Mesenchymal stem cell (in vitro differentiated cells and primary cell): Measurements from ENCODE around the gene RHBDD1. TPM values are rescaled to one million over a fixed set of nuclear protein-coding genes. Genes with fewer than 3 reads are reported as not detected.

Source experiments
- DNase-seq: peaks from one replicate; pipeline ENCODE4 v3.0.0-alpha.2; 2013
- H2AFZ ChIP-seq: one replicate; pipeline ENCODE4 v1.6.1; 2013; ENCODE audit warnings: low read depth, mild to moderate bottlenecking, control low read depth, inconsistent platforms, low read length, moderate library complexity
- H2AK5ac ChIP-seq: 2 replicates; pipeline ENCODE4 v1.6.1; 2013; ENCODE audit warnings: low read length, moderate library complexity, mild to moderate bottlenecking, inconsistent platforms; ENCODE audit not compliant: severe bottlenecking
- H2BK120ac ChIP-seq: one replicate; pipeline ENCODE4 v1.6.1; 2013; ENCODE audit warnings: low read depth, mild to moderate bottlenecking, inconsistent platforms, low read length, moderate library complexity
- H2BK12ac ChIP-seq, 2 experiments: one replicate each; pipeline ENCODE4 v1.6.1; 2013; ENCODE audit warnings: inconsistent platforms in 2 of 2, low read length in 2 of 2, mild to moderate bottlenecking in 2 of 2, moderate library complexity in 2 of 2, control low read depth in 1 of 2
- H2BK15ac ChIP-seq: one replicate; pipeline ENCODE4 v1.6.1; 2013; ENCODE audit warnings: mild to moderate bottlenecking, low read depth, inconsistent platforms; ENCODE audit not compliant: poor library complexity, severe bottlenecking
- H2BK5ac ChIP-seq: 2 replicates; pipeline ENCODE4 v1.6.1; 2013; ENCODE audit warnings: low read depth, mild to moderate bottlenecking, low read length, control low read depth, inconsistent platforms; ENCODE audit not compliant: poor library complexity, severe bottlenecking
- H3K14ac ChIP-seq, 2 experiments: one replicate each; pipeline ENCODE4 v1.6.1; 2013; ENCODE audit warnings: inconsistent platforms in 2 of 2, low read length in 2 of 2, control low read depth in 1 of 2, mild to moderate bottlenecking in 1 of 2, moderate library complexity in 1 of 2
- H3K18ac ChIP-seq, 2 experiments: one replicate each; pipeline ENCODE4 v1.6.1; 2013; ENCODE audit warnings: inconsistent platforms in 2 of 2, low read length in 2 of 2, control low read depth in 1 of 2, low read depth in 1 of 2, mild to moderate bottlenecking in 1 of 2
- H3K23ac ChIP-seq, 2 experiments: one replicate each; pipeline ENCODE4 v1.6.1; 2013; ENCODE audit warnings: inconsistent platforms in 2 of 2, low read length in 2 of 2, mild to moderate bottlenecking in 2 of 2, moderate library complexity in 2 of 2, control low read depth in 1 of 2
- H3K27ac ChIP-seq: 2 replicates; pipeline ENCODE4 v1.5.1; 2013; ENCODE audit warnings: mild to moderate bottlenecking, moderate library complexity, low read length, control low read depth, inconsistent platforms; ENCODE audit not compliant: poor library complexity, severe bottlenecking
- H3K27me3 ChIP-seq, 2 experiments: 2 replicates each; pipeline versions ENCODE4 v1.6.1 to v1.7.0; 2013; ENCODE audit warnings: low read length in 2 of 2, mild to moderate bottlenecking in 2 of 2, moderate library complexity in 2 of 2, control low read depth in 1 of 2, inconsistent platforms in 1 of 2; ENCODE audit not compliant: control insufficient read depth in 1 of 2, insufficient read depth in 1 of 2
- H3K36me3 ChIP-seq, 2 experiments: 2 replicates each; pipeline versions ENCODE4 v1.6.1 to v1.7.0; 2013; ENCODE audit warnings: low read length in 2 of 2, control low read depth in 1 of 2, inconsistent platforms in 1 of 2, low read depth in 1 of 2, mild to moderate bottlenecking in 1 of 2; ENCODE audit not compliant: insufficient read depth in 2 of 2, control insufficient read depth in 1 of 2
- H3K4ac ChIP-seq, 2 experiments: one replicate each; pipeline ENCODE4 v1.6.1; 2013; ENCODE audit warnings: inconsistent platforms in 2 of 2, low read length in 2 of 2, mild to moderate bottlenecking in 2 of 2, moderate library complexity in 2 of 2, control low read depth in 1 of 2, low read depth in 1 of 2
- H3K4me1 ChIP-seq: 2 replicates; pipeline ENCODE4 v1.6.1; 2013; ENCODE audit warnings: low read depth, low read length, control low read depth; ENCODE audit not compliant: control insufficient read depth, insufficient read depth
- H3K4me2 ChIP-seq: 2 replicates; pipeline ENCODE4 v1.6.1; 2013; ENCODE audit warnings: low read length, mild to moderate bottlenecking, inconsistent platforms; ENCODE audit not compliant: poor library complexity, severe bottlenecking
- H3K4me3 ChIP-seq, 2 experiments: 2 replicates each; pipeline versions ENCODE4 v1.5.1 to v1.7.0; 2013; ENCODE audit warnings: low read length in 2 of 2, mild to moderate bottlenecking in 2 of 2, control low read depth in 1 of 2, low read depth in 1 of 2; ENCODE audit not compliant: insufficient read depth in 1 of 2
- H3K79me1 ChIP-seq: replicated peaks from 2 replicates; pipeline ENCODE4 v1.6.1; 2013; ENCODE audit warnings: mild to moderate bottlenecking, control low read depth, low read length, inconsistent platforms; ENCODE audit not compliant: poor library complexity, severe bottlenecking
- H3K9ac ChIP-seq: 2 replicates; pipeline ENCODE4 v1.7.0; 2013; ENCODE audit warnings: mild to moderate bottlenecking, low read length, moderate library complexity
- H3K9me3 ChIP-seq: 2 replicates; pipeline ENCODE4 v1.7.0; 2013; ENCODE audit warnings: mild to moderate bottlenecking, low read length; ENCODE audit not compliant: control insufficient read depth
- H4K8ac ChIP-seq: one replicate; pipeline ENCODE4 v1.6.1; 2013; ENCODE audit warnings: inconsistent platforms, mild to moderate bottlenecking, low read length, moderate library complexity
- H4K91ac ChIP-seq: one replicate; pipeline ENCODE4 v1.6.1; 2013; ENCODE audit warnings: mild to moderate bottlenecking, low read length, inconsistent platforms
- WGBS: methylation state at CpG from one replicate; pipeline ENCODE4 v1.1.7; 2013; ENCODE audit warnings: mixed read lengths; 5-methylcytosine and 5-hydroxymethylcytosine counted together
- polyA plus RNA-seq, 2 experiments: library from polyadenylated mRNA; stranded (reverse); fragments of 200-250 nt; gene quantifications; one replicate each; pipeline ENCODE4 v1.2.3, GENCODE V29; 2013

RHBDD1 gene, protein sequence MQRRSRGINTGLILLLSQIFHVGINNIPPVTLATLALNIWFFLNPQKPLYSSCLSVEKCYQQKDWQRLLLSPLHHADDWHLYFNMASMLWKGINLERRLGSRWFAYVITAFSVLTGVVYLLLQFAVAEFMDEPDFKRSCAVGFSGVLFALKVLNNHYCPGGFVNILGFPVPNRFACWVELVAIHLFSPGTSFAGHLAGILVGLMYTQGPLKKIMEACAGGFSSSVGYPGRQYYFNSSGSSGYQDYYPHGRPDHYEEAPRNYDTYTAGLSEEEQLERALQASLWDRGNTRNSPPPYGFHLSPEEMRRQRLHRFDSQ
- 20.6 TPM for polyA plus RNA-seq (2013, experiment 1 of 2)
- polyA plus RNA-seq (2013, experiment 2 of 2) = 20.9 TPM

DNA sequence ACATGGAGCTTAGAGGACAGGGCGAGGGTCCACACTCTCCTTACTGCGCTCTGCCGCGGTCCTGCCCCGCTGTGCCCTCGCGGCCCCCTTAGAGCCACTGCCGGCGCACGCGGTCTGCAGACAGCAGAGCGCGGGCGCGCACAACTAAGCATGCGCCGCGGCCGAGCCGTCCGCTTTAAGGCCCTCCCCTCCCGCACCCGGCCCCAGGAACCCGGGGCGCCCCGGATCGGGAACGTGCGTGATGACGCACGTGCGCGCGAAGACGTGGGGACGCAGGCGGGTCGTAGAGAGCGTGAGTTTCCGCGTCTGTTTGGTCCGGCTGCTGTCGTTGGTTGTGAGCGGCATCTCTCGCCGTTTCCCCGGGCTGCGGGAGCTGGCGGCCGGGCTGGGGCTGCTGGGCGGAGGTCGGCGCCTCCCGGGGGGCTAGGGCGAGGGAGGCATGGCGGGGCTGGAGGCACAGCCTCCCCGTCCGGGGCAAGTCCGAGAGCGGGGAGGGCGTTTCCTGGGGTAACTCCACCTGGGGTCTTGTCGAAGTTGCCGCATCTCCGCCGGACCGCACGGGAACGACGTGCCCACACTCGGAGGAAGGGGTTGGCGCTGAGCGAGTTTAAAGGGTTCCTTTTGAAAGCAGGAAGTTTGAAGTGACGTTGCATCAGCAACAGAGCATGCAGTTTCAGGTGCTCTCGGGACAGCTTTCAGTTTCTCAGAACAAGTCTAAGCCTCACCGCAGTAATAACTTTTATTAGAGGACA is at the start of gene RHBDD1:
TSS of gene RHBDD1 (plus strand) at position 259 of the 752 bp plus-strand sequence. CDS start 28,640 bp downstream, outside the sequence.
- WGBS = under 1% methylated on average over 63 of the region's 75 CpGs
- peak within 1 kb of the TSS; percentile 83 to 99 for H3K4ac ChIP-seq
- peak within 1 kb of the TSS; percentile 89 to 95 for H2BK12ac ChIP-seq

DNA sequence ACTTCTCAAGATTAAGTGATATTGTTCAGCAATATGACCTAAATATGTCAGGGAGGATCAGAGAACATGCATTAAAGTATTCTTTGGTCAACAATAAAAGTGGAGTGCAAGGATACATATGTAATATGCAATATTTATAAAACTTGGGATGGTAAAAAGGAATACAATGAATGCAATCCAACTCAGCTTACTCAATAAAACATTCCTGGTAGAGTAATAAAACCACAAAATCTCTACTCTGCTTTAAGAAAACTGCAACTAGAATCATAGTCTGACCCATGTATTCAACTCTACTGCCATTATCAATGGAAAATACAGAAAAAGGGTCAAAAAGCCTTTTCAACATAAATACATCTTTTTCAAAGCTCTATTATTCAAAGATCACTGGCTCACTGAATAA is 47.8 kb upstream of the RHBDD1 start:
- Histone ChIP-seq H2AFZ (no peak overlapping the region), H2BK15ac (no peak overlapping the region), H3K4ac (no peak overlapping the region), H4K8ac (no peak overlapping the region), H3K9me3 (no peaks in the 10 kb centered on the region), H3K27me3 (no peaks in the 10 kb centered on the region), H3K79me1 (peaks cover 8% of the 10 kb centered on the region), H3K36me3 (peaks cover 3 to 17% of the 10 kb centered on the region in 2 experiments), H4K91ac (no peak overlapping the region), H3K14ac (no peak overlapping the region), H3K4me1 (peaks cover 4% of the 10 kb centered on the region), H2BK5ac (no peak overlapping the region), H3K4me2 (no peak overlapping the region), H2BK120ac (no peak overlapping the region), H3K27ac (no peak overlapping the region), H3K23ac (no peak overlapping the region), H3K9ac (peak overlapping the region; percentile 64), H2BK12ac (no peak overlapping the region), H3K4me3 (no peak overlapping the region), H2AK5ac (no peak overlapping the region), H3K18ac (no peak overlapping the region)
- no peak for DNase-seq

More for the DNA sequence above, at the start of gene RHBDD1:
- Histone ChIP-seq H3K4me3 (peak within 1 kb of the TSS; percentile 92 to 94), H3K9ac (peak within 1 kb of the TSS; percentile 90), H3K36me3 (peaks cover 0 to 19% of the 10 kb centered on the region in 2 experiments), H2BK15ac (peak within 1 kb of the TSS; percentile 99), H2AFZ (peak within 1 kb of the TSS; percentile 90), H3K14ac (peak within 1 kb of the TSS; percentile 91 to 97), H2BK5ac (peak within 1 kb of the TSS; percentile 85), H3K18ac (peak within 1 kb of the TSS; percentile 95 to 100), H3K79me1 (peaks cover 12% of the 10 kb centered on the region), H3K4me1 (peaks cover 6% of the 10 kb centered on the region), H3K23ac (peak within 1 kb of the TSS; percentile 47 to 85), H4K91ac (peak within 1 kb of the TSS; percentile 99), H3K27me3 (no peaks in the 10 kb centered on the region), H3K4me2 (peak within 1 kb of the TSS; percentile 88), H2AK5ac (no peak within 1 kb of the TSS), H2BK120ac (peak within 1 kb of the TSS; percentile 97), H4K8ac (peak within 1 kb of the TSS; percentile 99), H3K9me3 (no peaks in the 10 kb centered on the region), H3K27ac (peak within 1 kb of the TSS; percentile 75)
- peak; percentile 93 for DNase-seq

DNA sequence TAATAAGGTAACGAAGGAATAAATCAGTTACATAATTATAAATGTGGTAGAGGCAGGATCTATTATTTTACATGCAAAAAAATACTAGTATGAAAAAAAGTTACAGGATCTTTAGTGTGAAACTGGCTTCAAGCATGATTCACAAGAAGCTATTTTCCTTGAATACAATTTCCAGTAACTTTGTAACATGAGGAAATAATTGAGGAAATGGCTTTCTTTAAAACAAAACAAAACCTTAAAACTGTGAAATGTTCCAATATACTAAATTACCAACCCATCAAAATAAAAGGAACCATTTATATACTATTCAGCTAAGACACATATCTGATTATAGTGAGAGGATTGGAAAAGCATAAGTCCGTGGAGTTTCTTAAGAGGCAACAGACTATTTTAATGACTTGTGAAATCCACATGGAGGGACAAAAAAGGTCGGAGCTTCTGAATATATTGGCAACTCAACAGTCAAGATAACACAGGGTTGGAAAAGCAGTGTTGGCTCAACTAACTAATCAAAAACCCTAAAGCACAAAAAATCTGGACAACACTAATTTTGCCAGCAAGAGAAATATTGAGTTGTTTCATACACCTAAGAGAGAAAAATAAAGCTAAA is 46.9 kb upstream of the RHBDD1 start:
- Histone ChIP-seq H3K23ac (no peak overlapping the region), H2BK15ac (no peak overlapping the region), H3K36me3 (peaks cover 0 to 17% of the 10 kb centered on the region in 2 experiments), H2BK120ac (no peak overlapping the region), H4K8ac (no peak overlapping the region), H3K4me1 (peaks cover 4% of the 10 kb centered on the region), H2BK12ac (no peak overlapping the region), H3K18ac (no peak overlapping the region), H3K9me3 (no peaks in the 10 kb centered on the region), H2BK5ac (no peak overlapping the region), H2AFZ (no peak overlapping the region), H3K27ac (no peak overlapping the region), H3K4ac (no peak overlapping the region), H3K14ac (no peak overlapping the region), H3K4me3 (peak overlapping the region in 1 of 2 experiments; percentile 22), H4K91ac (no peak overlapping the region), H3K27me3 (no peaks in the 10 kb centered on the region), H3K79me1 (peaks cover 6% of the 10 kb centered on the region), H2AK5ac (no peak overlapping the region), H3K4me2 (no peak overlapping the region), H3K9ac (peak overlapping the region; percentile 64)
- 43% methylated on average over 1 of the region's 3 CpGs for WGBS
- DNase-seq = no peak

DNA sequence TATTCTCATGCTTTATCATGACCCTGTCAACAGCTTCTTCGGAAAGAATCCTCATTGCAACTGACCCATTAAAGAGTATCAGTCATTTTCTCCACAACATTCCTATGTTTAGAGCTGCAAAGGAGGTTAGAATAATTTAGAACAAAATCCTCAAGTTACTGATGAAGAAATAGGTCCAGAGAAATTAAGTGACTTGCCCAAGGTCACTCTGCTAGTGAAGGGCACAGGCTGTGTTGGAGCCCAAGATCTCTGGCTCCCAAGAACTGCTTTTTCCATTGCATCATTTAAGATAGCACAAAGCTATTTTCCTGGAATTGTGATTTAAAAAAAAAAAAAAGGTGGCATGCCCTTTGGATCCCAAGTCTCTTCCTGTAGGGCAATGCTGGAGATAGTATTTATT is 45.8 kb upstream of the RHBDD1 start:
- Histone ChIP-seq H4K8ac (no peak overlapping the region), H2BK5ac (no peak overlapping the region), H3K4me1 (peaks cover 4% of the 10 kb centered on the region), H3K4ac (no peak overlapping the region), H2BK15ac (no peak overlapping the region), H3K4me2 (no peak overlapping the region), H2AFZ (no peak overlapping the region), H3K23ac (no peak overlapping the region), H3K4me3 (no peak overlapping the region), H3K18ac (no peak overlapping the region), H4K91ac (no peak overlapping the region), H3K36me3 (peaks cover 0 to 16% of the 10 kb centered on the region in 2 experiments), H3K27ac (no peak overlapping the region), H3K27me3 (no peaks in the 10 kb centered on the region), H2BK12ac (no peak overlapping the region), H3K9me3 (no peaks in the 10 kb centered on the region), H3K9ac (peak overlapping the region; percentile 95), H2BK120ac (no peak overlapping the region), H3K79me1 (peaks cover 5% of the 10 kb centered on the region), H3K14ac (no peak overlapping the region), H2AK5ac (peak overlapping the region; percentile 69)
- 43% methylated on average over 1 of the region's 1 CpG for WGBS
- peak; percentile 53 for DNase-seq
